D721Med (cell line): ENCODE data around the gene STARD3NL.

Experiments
- DNase-seq: peaks from one replicate; pipeline ENCODE4 v3.0.0; 2011; ENCODE audit warnings: low spot score; ENCODE audit not compliant: insufficient read length
- FAIRE-seq: peaks from 2 replicates; lab custom pipeline; 2011; peaks lifted over from hg19 to GRCh38; lab: Jason Lieb, UNC
- TF ChIP-seq, protein P1 (sequence below): IDR thresholded peaks from 2 replicates; pipeline ENCODE4 v1.5.1; 2012; ENCODE audit warnings: mild to moderate bottlenecking, control low read depth; ENCODE audit not compliant: insufficient read depth; ENCODE audit errors: missing control alignments

STARD3NL gene

DNA sequence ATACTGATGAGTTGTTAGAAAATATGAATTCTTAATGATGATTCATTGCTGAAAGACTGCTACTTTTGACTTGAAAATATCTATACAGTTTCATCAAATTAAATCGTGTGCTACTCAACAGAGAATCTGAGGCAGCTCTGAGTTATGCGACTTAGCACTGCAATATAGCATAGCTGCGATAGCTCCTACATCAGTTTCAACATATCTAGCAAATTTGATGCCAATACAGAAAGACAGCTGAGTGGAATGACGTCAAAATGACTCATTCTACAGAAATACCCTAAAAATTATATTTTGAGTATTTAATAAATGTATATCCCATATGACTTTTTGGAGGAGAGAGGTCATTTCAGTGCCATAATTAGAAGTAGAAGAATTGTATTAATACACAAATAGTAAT lies 96.4 kb downstream of the STARD3NL start:
- DNase-seq (no peak), FAIRE-seq (no peak)
- TF ChIP-seq, protein P1, sequence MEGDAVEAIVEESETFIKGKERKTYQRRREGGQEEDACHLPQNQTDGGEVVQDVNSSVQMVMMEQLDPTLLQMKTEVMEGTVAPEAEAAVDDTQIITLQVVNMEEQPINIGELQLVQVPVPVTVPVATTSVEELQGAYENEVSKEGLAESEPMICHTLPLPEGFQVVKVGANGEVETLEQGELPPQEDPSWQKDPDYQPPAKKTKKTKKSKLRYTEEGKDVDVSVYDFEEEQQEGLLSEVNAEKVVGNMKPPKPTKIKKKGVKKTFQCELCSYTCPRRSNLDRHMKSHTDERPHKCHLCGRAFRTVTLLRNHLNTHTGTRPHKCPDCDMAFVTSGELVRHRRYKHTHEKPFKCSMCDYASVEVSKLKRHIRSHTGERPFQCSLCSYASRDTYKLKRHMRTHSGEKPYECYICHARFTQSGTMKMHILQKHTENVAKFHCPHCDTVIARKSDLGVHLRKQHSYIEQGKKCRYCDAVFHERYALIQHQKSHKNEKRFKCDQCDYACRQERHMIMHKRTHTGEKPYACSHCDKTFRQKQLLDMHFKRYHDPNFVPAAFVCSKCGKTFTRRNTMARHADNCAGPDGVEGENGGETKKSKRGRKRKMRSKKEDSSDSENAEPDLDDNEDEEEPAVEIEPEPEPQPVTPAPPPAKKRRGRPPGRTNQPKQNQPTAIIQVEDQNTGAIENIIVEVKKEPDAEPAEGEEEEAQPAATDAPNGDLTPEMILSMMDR = no peak

DNA sequence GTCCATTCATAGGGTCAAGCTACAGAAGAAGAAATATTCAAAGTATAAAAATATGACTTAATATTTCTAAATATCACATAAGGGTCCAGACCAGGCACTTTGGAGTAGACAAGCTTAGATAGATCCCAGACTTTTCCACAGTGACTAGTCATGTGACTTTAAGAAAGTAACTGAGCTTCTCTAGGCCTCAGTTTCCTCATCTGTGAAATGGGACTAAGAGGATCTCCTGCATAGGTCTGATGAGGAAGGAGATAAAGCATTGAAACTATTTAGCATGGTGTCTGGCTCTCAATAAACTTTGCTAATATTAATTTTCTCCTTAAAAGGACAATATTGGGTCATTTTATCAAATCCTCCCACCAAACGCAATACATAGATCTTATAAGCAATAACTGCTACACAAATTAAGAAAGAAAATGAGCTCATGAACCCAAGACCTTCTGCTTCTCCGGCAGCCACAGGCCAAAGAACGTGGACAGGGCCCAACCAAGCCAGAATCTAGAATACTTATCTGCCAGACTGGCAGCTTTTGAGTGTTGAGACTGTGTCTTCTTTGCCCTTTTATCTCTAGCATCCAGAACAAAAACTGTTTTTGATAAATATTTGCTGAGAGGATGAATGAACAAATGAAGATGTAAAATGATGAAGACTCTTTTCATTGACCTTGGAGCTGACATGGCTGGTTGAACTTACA lies 97.0 kb downstream of the STARD3NL start:
- FAIRE-seq (no peak), DNase-seq (no peak)
- TF ChIP-seq, protein P1 = no peak

- FAIRE-seq (no peak), DNase-seq (no peak)
- TF ChIP-seq, protein P1 = no peak
Measured at GRCh38 chr7:38276096-38276877, 98.2 kb downstream of the STARD3NL start.

- no peak for FAIRE-seq
- TF ChIP-seq, protein P1 = no peak
Measured at GRCh38 chr7:38280000-38280399, 102.0 kb downstream of the STARD3NL start.

More at GRCh38 chr7:38280000-38280399, 102.0 kb downstream of the STARD3NL start:
- no peak for DNase-seq
